ENCODE results near the gene LAMA2.
"Not testable (repeated sequence)": the region's sequence is repeated elsewhere in the genome, so short reads cannot be mapped to it uniquely, and the experiment has no call there.

DNA sequence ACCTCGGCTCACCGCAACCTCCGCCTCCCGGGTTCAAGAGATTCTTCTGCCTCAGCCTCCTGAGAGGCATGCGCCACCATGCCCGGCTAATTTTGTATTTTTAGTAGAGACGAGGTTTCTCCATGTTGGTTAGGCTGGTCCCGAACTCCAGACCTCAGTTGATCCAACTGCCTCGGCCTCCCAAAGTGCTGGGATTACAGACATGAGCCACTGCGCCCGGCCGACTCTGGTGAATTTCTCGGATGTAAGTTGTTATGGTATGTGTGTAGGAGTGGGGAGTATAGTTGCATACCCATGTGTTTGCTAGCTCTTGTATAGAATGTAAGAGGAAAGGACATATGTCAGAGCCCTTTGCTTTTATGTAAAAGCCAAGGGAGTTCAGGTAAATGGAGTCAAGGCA, 170.2 kb downstream of the LAMA2 start:
- TF ChIP-seq, protein P1, sequence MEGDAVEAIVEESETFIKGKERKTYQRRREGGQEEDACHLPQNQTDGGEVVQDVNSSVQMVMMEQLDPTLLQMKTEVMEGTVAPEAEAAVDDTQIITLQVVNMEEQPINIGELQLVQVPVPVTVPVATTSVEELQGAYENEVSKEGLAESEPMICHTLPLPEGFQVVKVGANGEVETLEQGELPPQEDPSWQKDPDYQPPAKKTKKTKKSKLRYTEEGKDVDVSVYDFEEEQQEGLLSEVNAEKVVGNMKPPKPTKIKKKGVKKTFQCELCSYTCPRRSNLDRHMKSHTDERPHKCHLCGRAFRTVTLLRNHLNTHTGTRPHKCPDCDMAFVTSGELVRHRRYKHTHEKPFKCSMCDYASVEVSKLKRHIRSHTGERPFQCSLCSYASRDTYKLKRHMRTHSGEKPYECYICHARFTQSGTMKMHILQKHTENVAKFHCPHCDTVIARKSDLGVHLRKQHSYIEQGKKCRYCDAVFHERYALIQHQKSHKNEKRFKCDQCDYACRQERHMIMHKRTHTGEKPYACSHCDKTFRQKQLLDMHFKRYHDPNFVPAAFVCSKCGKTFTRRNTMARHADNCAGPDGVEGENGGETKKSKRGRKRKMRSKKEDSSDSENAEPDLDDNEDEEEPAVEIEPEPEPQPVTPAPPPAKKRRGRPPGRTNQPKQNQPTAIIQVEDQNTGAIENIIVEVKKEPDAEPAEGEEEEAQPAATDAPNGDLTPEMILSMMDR (IDR thresholded peaks at IDR 0.05; ENCODE audit: low read length): not testable (repeated sequence)
- not testable (repeated sequence) for TF ChIP-seq EZH2 (optimal IDR thresholded peaks at IDR 0.05; ENCODE audit: low read depth, low read length)
